Glutamatergic neuron (in vitro differentiated cells): ENCODE data around the gene RPS6KA2. TPM values are rescaled to one million over a fixed set of nuclear protein-coding genes. Genes with fewer than 3 reads are reported as not detected.
"Not testable (repeated sequence)": the region's sequence is repeated elsewhere in the genome, so short reads cannot be mapped to it uniquely, and the experiment has no call there.

Experiments used
- DNase-seq: peaks from one replicate; pipeline ENCODE4 v3.0.0; 2022
- H3K27ac Mint-ChIP-seq: one replicate; pipeline ENCODE4 v1.8.0; 2020; ENCODE audit warnings: mild to moderate bottlenecking, mixed read lengths, inconsistent platforms; ENCODE audit not compliant: unreplicated experiment
- H3K27me3 Mint-ChIP-seq: one replicate; pipeline ENCODE4 v1.8.0; 2020; ENCODE audit warnings: mild to moderate bottlenecking, moderate library complexity, mixed read lengths, inconsistent platforms; ENCODE audit not compliant: unreplicated experiment
- H3K36me3 Mint-ChIP-seq: one replicate; pipeline ENCODE4 v1.8.0; 2020; ENCODE audit warnings: mild to moderate bottlenecking, mixed read lengths, inconsistent platforms; ENCODE audit not compliant: unreplicated experiment
- H3K4me1 Mint-ChIP-seq: one replicate; pipeline ENCODE4 v1.8.0; 2020; ENCODE audit warnings: mild to moderate bottlenecking, low read depth, mixed read lengths, inconsistent platforms; ENCODE audit not compliant: unreplicated experiment
- H3K4me3 Mint-ChIP-seq: one replicate; pipeline ENCODE4 v1.8.0; 2020; ENCODE audit warnings: mild to moderate bottlenecking, mixed read lengths, inconsistent platforms; ENCODE audit not compliant: unreplicated experiment
- H3K9me3 Mint-ChIP-seq: one replicate; pipeline ENCODE4 v1.8.0; 2020; ENCODE audit warnings: mild to moderate bottlenecking, moderate library complexity, mixed read lengths, inconsistent platforms; ENCODE audit not compliant: unreplicated experiment
- total RNA-seq: library from RNA; stranded (reverse); fragmentation: NEBNext Ultra II Directional; extraction: Animal tissue kit (Norgen Biotek cat#: 25700); gene quantifications from one replicate; pipeline ENCODE4 v1.2.1, GENCODE V29; 2021; ENCODE audit not compliant: unreplicated experiment
- TF ChIP-seq, protein P1 (sequence below): fragments of 200-600 bp; sonication (generic); IDR thresholded peaks from one replicate; pipeline ENCODE4 v1.5.0; 2021; ENCODE audit not compliant: partially characterized antibody, unreplicated experiment

The RPS6KA2 gene
- total RNA-seq, 1 donor from 2014 or later: 109 TPM

DNA sequence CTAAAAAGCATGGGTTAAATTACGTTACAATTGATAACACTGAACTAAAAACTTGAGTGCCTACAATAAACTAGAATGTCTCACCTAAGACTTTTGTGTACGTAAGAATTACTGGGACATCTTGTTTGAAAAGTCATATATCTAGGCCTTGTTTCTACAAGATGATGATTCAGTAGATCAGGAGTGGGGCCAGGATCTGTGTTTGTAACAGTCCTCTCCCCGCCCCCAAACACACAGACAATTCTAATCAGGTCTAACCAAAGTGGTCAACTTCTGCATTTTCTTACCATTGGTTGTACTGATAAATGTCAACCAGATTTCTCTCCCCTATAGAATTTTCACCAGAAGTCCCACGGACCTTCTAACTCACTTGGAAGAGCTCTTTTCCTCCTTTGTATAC, 97.5 kb downstream of the RPS6KA2 start:
- H3K4me3 Mint-ChIP-seq: no peak overlapping the region
- peaks cover 4% of the 10 kb centered on the region for H3K9me3 Mint-ChIP-seq
- H3K36me3 Mint-ChIP-seq: peaks cover 10% of the 10 kb centered on the region
- H3K27ac Mint-ChIP-seq: no peak overlapping the region
- H3K27me3 Mint-ChIP-seq: no peaks in the 10 kb centered on the region
- peaks cover 4% of the 10 kb centered on the region for H3K4me1 Mint-ChIP-seq
- TF ChIP-seq, protein P1, sequence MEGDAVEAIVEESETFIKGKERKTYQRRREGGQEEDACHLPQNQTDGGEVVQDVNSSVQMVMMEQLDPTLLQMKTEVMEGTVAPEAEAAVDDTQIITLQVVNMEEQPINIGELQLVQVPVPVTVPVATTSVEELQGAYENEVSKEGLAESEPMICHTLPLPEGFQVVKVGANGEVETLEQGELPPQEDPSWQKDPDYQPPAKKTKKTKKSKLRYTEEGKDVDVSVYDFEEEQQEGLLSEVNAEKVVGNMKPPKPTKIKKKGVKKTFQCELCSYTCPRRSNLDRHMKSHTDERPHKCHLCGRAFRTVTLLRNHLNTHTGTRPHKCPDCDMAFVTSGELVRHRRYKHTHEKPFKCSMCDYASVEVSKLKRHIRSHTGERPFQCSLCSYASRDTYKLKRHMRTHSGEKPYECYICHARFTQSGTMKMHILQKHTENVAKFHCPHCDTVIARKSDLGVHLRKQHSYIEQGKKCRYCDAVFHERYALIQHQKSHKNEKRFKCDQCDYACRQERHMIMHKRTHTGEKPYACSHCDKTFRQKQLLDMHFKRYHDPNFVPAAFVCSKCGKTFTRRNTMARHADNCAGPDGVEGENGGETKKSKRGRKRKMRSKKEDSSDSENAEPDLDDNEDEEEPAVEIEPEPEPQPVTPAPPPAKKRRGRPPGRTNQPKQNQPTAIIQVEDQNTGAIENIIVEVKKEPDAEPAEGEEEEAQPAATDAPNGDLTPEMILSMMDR: no peak
- no peak for DNase-seq

DNA sequence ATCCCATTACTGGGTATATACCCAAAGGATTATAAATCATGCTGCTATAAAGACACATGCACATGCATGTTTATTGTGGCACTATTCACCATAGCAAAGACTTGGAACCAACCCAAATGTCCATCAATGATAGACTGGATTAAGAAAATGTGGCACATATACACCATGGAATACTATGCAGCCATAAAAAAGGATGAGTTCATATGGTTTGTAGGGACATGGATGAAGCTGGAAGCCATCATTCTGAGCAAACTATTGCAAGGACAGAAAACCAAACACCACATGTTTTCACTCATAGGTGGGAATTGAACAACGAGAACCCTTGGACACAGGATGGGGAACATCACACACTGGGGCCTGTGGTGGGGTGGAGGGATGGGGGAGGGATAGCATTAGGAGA, 98.0 kb downstream of the RPS6KA2 start:
- H3K4me3 Mint-ChIP-seq, H3K9me3 Mint-ChIP-seq, H3K27ac Mint-ChIP-seq, H3K4me1 Mint-ChIP-seq, H3K27me3 Mint-ChIP-seq, DNase-seq: not testable (repeated sequence)
- peaks cover 10% of the 10 kb centered on the region for H3K36me3 Mint-ChIP-seq

DNA sequence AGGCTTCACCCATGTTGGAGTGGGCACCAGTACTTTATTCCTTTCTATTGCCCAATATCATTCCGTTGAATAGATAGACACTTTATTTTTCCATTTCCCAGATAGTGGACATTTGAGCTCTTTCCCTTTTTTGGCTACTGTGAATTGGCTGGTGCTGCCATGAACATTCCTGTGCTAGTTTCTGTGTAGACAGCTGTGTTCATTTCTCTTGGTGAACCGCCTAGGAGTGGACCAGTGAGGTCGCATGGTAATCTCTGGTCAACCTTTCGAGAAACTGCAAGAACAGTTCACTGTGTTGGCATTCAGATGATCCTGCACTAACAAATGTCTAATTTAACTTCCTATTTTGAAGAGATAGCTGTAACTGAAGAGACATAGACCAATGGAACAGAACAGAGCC, 99.2 kb downstream of the RPS6KA2 start:
- TF ChIP-seq, protein P1: no peak
- Mint-ChIP-seq H3K27ac (no peak overlapping the region), H3K36me3 (peaks cover 10% of the 10 kb centered on the region)

DNA sequence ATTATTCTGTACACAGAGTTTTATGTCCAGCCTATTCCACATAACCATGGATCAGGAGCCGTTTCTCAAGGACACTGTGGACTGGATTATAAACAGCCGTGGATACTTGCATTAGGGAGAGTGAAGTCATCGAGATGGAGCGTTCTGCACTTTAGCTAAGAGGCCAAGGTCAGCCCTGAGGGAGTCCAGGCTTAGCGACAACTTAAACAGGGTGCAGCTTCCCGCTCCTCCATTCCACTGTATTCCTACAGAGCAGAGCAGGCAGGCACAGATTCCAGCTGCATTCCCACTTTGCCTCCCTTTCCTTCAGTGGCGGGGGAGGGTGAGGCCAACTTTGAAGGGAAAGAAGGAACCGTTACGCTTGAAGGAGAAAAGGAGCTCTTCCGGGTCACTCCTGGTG, 100.1 kb downstream of the RPS6KA2 start:
- Mint-ChIP-seq H3K4me3 (no peak overlapping the region), H3K9me3 (peaks cover 4% of the 10 kb centered on the region), H3K27ac (peak overlapping the region; percentile 46), H3K36me3 (peaks cover 10% of the 10 kb centered on the region), H3K4me1 (peaks cover 15% of the 10 kb centered on the region), H3K27me3 (peaks cover 2% of the 10 kb centered on the region)
- DNase-seq: no peak
- TF ChIP-seq, protein P1: no peak

More for the DNA sequence above, 99.2 kb downstream of the RPS6KA2 start:
- H3K4me1 Mint-ChIP-seq: peaks cover 13% of the 10 kb centered on the region
- H3K4me3 Mint-ChIP-seq: no peak overlapping the region
- peaks cover 2% of the 10 kb centered on the region for H3K27me3 Mint-ChIP-seq
- no peak for DNase-seq
- H3K9me3 Mint-ChIP-seq: peaks cover 4% of the 10 kb centered on the region

DNA sequence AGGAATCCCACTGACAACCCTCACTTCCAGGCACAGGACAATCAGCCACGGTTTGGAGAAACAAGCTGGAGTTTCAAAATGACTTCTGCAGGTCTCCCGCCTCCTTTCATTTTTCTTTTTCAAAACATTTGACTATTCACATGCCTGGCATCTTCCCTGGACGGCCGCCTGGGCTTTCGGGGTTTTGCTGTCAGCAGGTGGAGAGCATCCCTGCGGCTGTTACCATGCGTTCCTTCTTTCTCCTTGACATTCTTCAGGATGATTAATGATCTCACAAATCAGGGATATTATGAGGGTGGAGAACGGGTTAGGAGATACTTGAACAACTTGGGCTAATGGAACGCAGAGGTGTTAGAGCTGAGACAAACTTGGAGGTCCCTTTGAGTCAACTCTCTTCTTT, 101.5 kb downstream of the RPS6KA2 start:
- DNase-seq: no peak
- Mint-ChIP-seq H3K9me3 (peaks cover 7% of the 10 kb centered on the region), H3K4me3 (no peak overlapping the region), H3K27ac (no peak overlapping the region), H3K27me3 (peaks cover 2% of the 10 kb centered on the region), H3K4me1 (peaks cover 15% of the 10 kb centered on the region), H3K36me3 (peaks cover 17% of the 10 kb centered on the region)
- TF ChIP-seq, protein P1: no peak
